ENCODE data around the gene MAP2K5. TPM values are rescaled to one million over a fixed set of nuclear protein-coding genes. Genes with fewer than 3 reads are reported as not detected.

MAP2K5 gene
- 5.1 and 6.0 TPM in 2 replicates for total RNA-seq

GRCh38 chr15:67542420-67543347 lies at the start of gene MAP2K5:
Gene MAP2K5 (plus strand): TSS chr15:67542703. CDS start chr15:67543336, 633 bp downstream.

DNA sequence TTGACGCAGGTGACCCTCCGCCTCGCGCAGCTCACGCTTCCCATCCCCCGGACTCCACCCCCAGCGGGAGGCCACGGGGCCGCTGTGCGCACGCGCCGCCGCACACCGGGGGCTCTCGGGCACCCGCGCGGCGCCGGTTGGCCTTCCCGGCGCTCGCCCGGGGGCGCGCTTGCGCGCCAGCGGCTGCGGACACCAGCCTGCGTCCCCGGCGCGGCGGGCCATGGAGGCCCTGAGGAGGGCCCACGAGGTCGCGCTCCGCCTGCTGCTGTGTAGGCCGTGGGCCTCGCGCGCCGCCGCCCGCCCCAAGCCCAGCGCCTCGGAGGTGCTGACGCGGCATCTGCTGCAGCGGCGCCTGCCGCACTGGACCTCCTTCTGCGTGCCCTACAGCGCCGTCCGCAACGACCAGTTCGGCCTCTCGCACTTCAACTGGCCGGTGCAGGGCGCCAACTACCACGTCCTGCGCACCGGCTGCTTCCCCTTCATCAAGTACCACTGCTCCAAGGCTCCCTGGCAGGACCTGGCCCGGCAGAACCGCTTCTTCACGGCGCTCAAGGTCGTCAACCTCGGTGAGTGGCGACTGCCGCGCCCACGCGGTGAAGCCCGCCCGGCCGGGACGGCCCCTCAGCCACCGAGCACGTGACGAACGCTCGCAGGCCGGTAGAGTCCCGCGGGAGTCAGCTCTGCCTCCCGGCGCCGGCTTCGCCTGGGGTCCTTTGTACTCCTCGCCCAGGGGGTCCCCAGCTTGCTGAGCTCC lies 21.3 kb upstream of the MAP2K5 start, which contains the start of gene C15orf61:
TSS of gene C15orf61 (plus strand) at position 103 of the 754 bp plus-strand sequence. CDS start at position 221, 118 bp downstream.

GRCh38 chr15:67824976-67825880 lies 282.7 kb downstream of the MAP2K5 start, which contains the start of gene SKOR1:
Gene SKOR1 (plus strand): TSS chr15:67825509. CDS start chr15:67825603, 94 bp downstream.

GRCh38 chr15:67839929-67840748 lies 297.6 kb downstream of the MAP2K5 start, which contains the start of gene RNU6-1:
Gene RNU6-1 (minus strand): TSS chr15:67840045.

Other genes starting within 250 kb of the MAP2K5 start
- gene C15orf61, start 21.6 kb upstream of the MAP2K5 start, total RNA-seq: 3.0 and 5.6 TPM in 2 replicates

Data from uterine smooth muscle cell (primary cell).